GM12878 (cell line): Measurements from ENCODE around the gene CDH1. TPM values are rescaled to one million over a fixed set of nuclear protein-coding genes. Genes with fewer than 3 reads are reported as not detected.

ENCODE experiments used
- ATAC-seq: fragments of 200-7000 bp; cut with Tn5 transposase; 3 replicates; pipeline ENCODE4 v1.9.1; 2020; ENCODE audit warnings: mild to moderate bottlenecking, moderate library complexity
- BruUV-seq: library from RNA; stranded (reverse); fragments of 400-500 nt; replicated peaks from 2 replicates; lab custom pipeline; 2021; lab: Mats Ljungman, UMichigan
- CTCF ChIA-PET: fragments of 300-600 bp; sonication (Branson Sonifier 250); formaldehyde crosslinking; extraction: SDS; loops from one replicate; lab custom pipeline; 2021; ENCODE audit warnings: inconsistent platforms; lab: Yijun Ruan, JAX
- POLR2A ChIA-PET: fragments of 350-600 bp; formaldehyde crosslinking; extraction: SDS; loops from one replicate; lab custom pipeline; 2021; ENCODE audit warnings: inconsistent platforms; lab: Charles Lee
- RAD21 ChIA-PET: fragments of 300-600 bp; sonication (Branson Sonifier 250); formaldehyde crosslinking; loops from one replicate; lab custom pipeline; 2023; ENCODE audit warnings: antibody characterized with exemption; ENCODE audit not compliant: unreplicated experiment; lab: Charles Lee
- SMC1A ChIA-PET: fragments of 300-600 bp; sonication (Branson Sonifier 250); formaldehyde crosslinking; loops from one replicate; lab custom pipeline; 2023; ENCODE audit not compliant: unreplicated experiment, uncharacterized antibody; lab: Charles Lee
- DNase-seq: peaks from one replicate; pipeline ENCODE4 v3.0.0-alpha.2; 2011; ENCODE audit warnings: low read depth, low spot score
- FAIRE-seq: peaks from 3 replicates; lab custom pipeline; 2011; peaks lifted over from hg19 to GRCh38; lab: Jason Lieb, UNC
- H2AFZ ChIP-seq: 2 replicates; pipeline ENCODE4 v1.6.0; 2011; ENCODE audit warnings: low read depth, low read length, control low read depth; ENCODE audit not compliant: control insufficient read depth
- H3K27ac ChIP-seq: 2 replicates; pipeline ENCODE4 v1.5.1; 2011; ENCODE audit warnings: control low read depth; ENCODE audit not compliant: control insufficient read depth, insufficient read depth
- H3K27me3 ChIP-seq, 2 experiments: replicated peaks in 1 of 2; 2 replicates each; pipeline versions ENCODE4 v1.6.0 to v1.6.1; 2011; ENCODE audit warnings: low read length in 1 of 2; ENCODE audit not compliant: control insufficient read depth in 2 of 2, insufficient read depth in 2 of 2
- H3K36me3 ChIP-seq, 2 experiments: 2 replicates each; pipeline ENCODE4 v1.5.1; 2011; ENCODE audit warnings: low read length in 1 of 2; ENCODE audit not compliant: control insufficient read depth in 2 of 2, insufficient read depth in 2 of 2
- H3K4me1 ChIP-seq: 2 replicates; pipeline ENCODE4 v1.6.1; 2011; ENCODE audit warnings: mild to moderate bottlenecking, low read length, moderate library complexity, mixed read lengths; ENCODE audit not compliant: control insufficient read depth, insufficient read depth
- H3K4me2 ChIP-seq: 2 replicates; pipeline ENCODE4 v1.6.0; 2011; ENCODE audit warnings: control low read depth; ENCODE audit not compliant: control insufficient read depth, insufficient read depth
- H3K4me3 ChIP-seq: fragments of 200-600 bp; sonication (generic); 2 replicates; pipeline ENCODE4 v1.5.1; 2016
- H3K79me2 ChIP-seq: 2 replicates; pipeline ENCODE4 v1.6.0; 2011; ENCODE audit warnings: low read length; ENCODE audit not compliant: control insufficient read depth, insufficient read depth
- H3K9ac ChIP-seq: 2 replicates; pipeline ENCODE4 v1.8.0; 2011; ENCODE audit warnings: low read length, control low read depth, mixed read lengths; ENCODE audit not compliant: control insufficient read depth, insufficient read depth
- H3K9me3 ChIP-seq: replicated peaks from 3 replicates; pipeline ENCODE4 v1.5.1; 2011; ENCODE audit warnings: mild to moderate bottlenecking, low read length; ENCODE audit not compliant: control insufficient read depth, insufficient read depth
- H4K20me1 ChIP-seq: 2 replicates; pipeline ENCODE4 v1.6.0; 2011; ENCODE audit not compliant: control insufficient read depth, insufficient read depth
- BCLAF1 ChIP-seq: fragments of 450-650 bp; IDR thresholded peaks from 2 replicates; pipeline ENCODE4 v1.6.1; 2017; ENCODE audit warnings: antibody characterized with exemption, mild to moderate bottlenecking, moderate library complexity
- FOS ChIP-seq: IDR thresholded peaks from 3 replicates; pipeline ENCODE4 v1.6.1; 2011; ENCODE audit warnings: borderline replicate concordance; ENCODE audit not compliant: insufficient read length; ENCODE audit errors: extremely low read depth
- FOXM1 ChIP-seq: IDR thresholded peaks from 2 replicates; pipeline ENCODE4 v1.6.1; 2012; ENCODE audit warnings: low read depth, mild to moderate bottlenecking, inconsistent platforms, low read length, moderate library complexity
- GABPA ChIP-seq: IDR thresholded peaks from 2 replicates; pipeline ENCODE4 v1.6.1; 2014; ENCODE audit warnings: antibody characterized with exemption, low read depth, mild to moderate bottlenecking, inconsistent platforms
- IKZF1 ChIP-seq: fragments of 450-650 bp; conservative IDR thresholded peaks from 2 replicates; pipeline ENCODE4 v1.6.1; 2017; ENCODE audit warnings: antibody characterized with exemption, mild to moderate bottlenecking
- MTA2 ChIP-seq: fragments of 450-650 bp; IDR thresholded peaks from 2 replicates; pipeline ENCODE4 v1.6.1; 2016; ENCODE audit warnings: low read depth, mild to moderate bottlenecking, moderate library complexity
- PAX5 ChIP-seq: IDR thresholded peaks from 2 replicates; pipeline ENCODE4 v1.6.1; 2011; ENCODE audit warnings: low read depth, low read length, borderline replicate concordance
- SUZ12 ChIP-seq: fragments of 200-600 bp; sonication (generic); IDR thresholded peaks from one replicate; pipeline ENCODE4 v1.6.1; 2018; ENCODE audit warnings: antibody characterized with exemption, mild to moderate bottlenecking; ENCODE audit not compliant: unreplicated experiment
- ZBED1 ChIP-seq: IDR thresholded peaks from 2 replicates; pipeline ENCODE4 v1.6.1; 2016; ENCODE audit warnings: borderline replicate concordance
- WGBS: methylation state at CpG from one replicate; pipeline ENCODE4 v1.1.6; 2016; ENCODE audit warnings: low lambda C conversion rate; ENCODE audit not compliant: insufficient replicate concordance, insufficient coverage; ENCODE audit errors: missing lambda C conversion rate; 5-methylcytosine and 5-hydroxymethylcytosine counted together
- in situ Hi-C: fragments of 300-500 bp; cut with MboI; formaldehyde crosslinking; loops from 9 replicates; pipeline ENCODE4 v1.14.3; 2018; ENCODE audit warnings: mixed read lengths
- intact Hi-C: fragments of 100-400 bp; cut with micrococcal nuclease; formaldehyde crosslinking; loops from one replicate; pipeline ENCODE4 v1.14.2; 2022; ENCODE audit not compliant: unreplicated experiment
- polyA plus RNA-seq, 11 experiments: library from polyadenylated mRNA; depleted of rRNA in 4 of 11; unstranded in 6 of 11; stranded (reverse) in 5 of 11; fragments of >200 nt; fragmentation: Nextera tagmentation in 4 of 11; fragmentation: Illumina TruSeq in 1 of 11; extraction: Ambion mirVana in 4 of 11; extraction: Trizol in 1 of 11; gene quantifications; 1 replicate in 1 of 11; 2 replicates in 10 of 11; pipeline versions ENCODE4 v1.2.1 to v1.2.3, GENCODE V29; 2011 to 2016; ENCODE audit warnings: inconsistent platforms in 2 of 11, missing spikeins in 2 of 11, low read depth in 1 of 11
- total RNA-seq, 4 experiments: library from RNA; depleted of rRNA in 3 of 4; stranded (reverse); fragments of >200 nt in 3 of 4; fragmentation: Illumina TruSeq in 1 of 4; extraction: Trizol in 1 of 4; gene quantifications; 2 replicates each; pipeline versions ENCODE4 v1.2.1 to v1.2.3, GENCODE V29; 2013 to 2021

The CDH1 gene
- total and polyA plus RNA-seq, 10 of the 15 experiments (the other 5 are each of a cell fraction or from before 2014, with no cell fraction given), result 2.2 to 30.6 (median 17.7) TPM

- FAIRE-seq (no peak), DNase-seq (no peak), ATAC-seq (no peak)
- in situ Hi-C loops (loop anchor here (25.0 kb wide), 1 partner anchor 1662 kb away; no protein-coding TSS in a partner anchor), intact Hi-C loops (no loop called here)
- H3K79me2 ChIP-seq, result no peaks in the 10 kb centered on the region
- H3K27ac ChIP-seq, result no peak overlapping the region
- H3K9me3 ChIP-seq, result no peaks in the 10 kb centered on the region
- ChIA-PET RAD21 (interaction anchor here (0.6 to 1.2 kb wide), 4 partner anchors 13 to 84 kb away, joined by 3 to 4 read pairs (median 3); no protein-coding TSS in a partner anchor), POLR2A (interaction anchor here (0.6 to 1.0 kb wide), 6 partner anchors 9 to 856 kb away, joined by 3 to 7 read pairs (median 4); no protein-coding TSS in a partner anchor), CTCF (interaction anchor here (1.0 to 1.7 kb wide), 4 partner anchors 33 to 50 kb away, joined by 3 to 8 read pairs (median 4); no protein-coding TSS in a partner anchor), SMC1A (interaction anchor here (0.8 to 1.4 kb wide), 6 partner anchors 10 to 49 kb away, joined by 3 to 11 read pairs (median 5); no protein-coding TSS in a partner anchor)
- no peaks in the 10 kb centered on the region for H3K27me3 ChIP-seq
- H2AFZ ChIP-seq, result no peak overlapping the region
- no TSS peak for BruUV-seq
- TF ChIP-seq FOS, result no peak
- no peak for TF ChIP-seq SUZ12
- no peak for TF ChIP-seq PAX5
- TF ChIP-seq MTA2, result peak; percentile 60; the same call in 1 of the 2 replicates
- TF ChIP-seq FOXM1, result no peak
- no peak for TF ChIP-seq GABPA
- no peak for TF ChIP-seq BCLAF1
- TF ChIP-seq IKZF1, result no peak
- no peak for TF ChIP-seq ZBED1
- no peak overlapping the region for H3K9ac ChIP-seq
- peaks cover 15% of the 10 kb centered on the region for H3K4me1 ChIP-seq
- 61% methylated on average over 8 of the region's 8 CpGs for WGBS
- no peaks in the 10 kb centered on the region for H4K20me1 ChIP-seq
- no peaks in the 10 kb centered on the region for H3K36me3 ChIP-seq
- no peak overlapping the region for H3K4me2 ChIP-seq
- H3K4me3 ChIP-seq, result no peak overlapping the region
Observed at GRCh38 chr16:68750193-68750695, 13.2 kb downstream of the CDH1 start.
